HEK293 (cell line): ENCODE data around the gene SMC4.

ENCODE experiments used
- CTCF ChIA-PET: fragments of 350-600 bp; formaldehyde crosslinking; extraction: SDS; loops from one replicate; lab custom pipeline; 2021; ENCODE audit warnings: antibody characterized with exemption; lab: Yijun Ruan, JAX
- POLR2A ChIA-PET: fragments of 300-600 bp; formaldehyde crosslinking; extraction: SDS; loops from one replicate; lab custom pipeline; 2020; ENCODE audit warnings: antibody characterized with exemption, inconsistent platforms; lab: Yijun Ruan, JAX
- H3K27ac ChIP-seq: fragments of 200-500 bp; sonication (Bioruptor generic); 2 replicates; pipeline ENCODE4 v1.5.1; 2014; ENCODE audit warnings: low read depth, low read length, control low read depth, inconsistent platforms; ENCODE audit errors: extremely low read depth
- H3K36me3 ChIP-seq, 2 experiments: fragments of 200-500 bp in 1 of 2; sonication (Bioruptor generic) in 1 of 2; 1 replicate in 1 of 2; 2 replicates in 1 of 2; pipeline ENCODE4 v1.5.1; 2014 to 2017; ENCODE audit warnings: inconsistent platforms in 2 of 2, low read length in 2 of 2; ENCODE audit not compliant: control insufficient read depth in 2 of 2, insufficient read depth in 1 of 2
- H3K4me1 ChIP-seq: fragments of 200-500 bp; sonication (Bioruptor generic); 2 replicates; pipeline ENCODE4 v1.5.1; 2014; ENCODE audit warnings: mild to moderate bottlenecking, low read length, inconsistent platforms; ENCODE audit not compliant: control insufficient read depth, insufficient read depth
- H3K4me3 ChIP-seq: 2 replicates; pipeline ENCODE4 v1.5.1; 2011; ENCODE audit warnings: low read depth, mild to moderate bottlenecking, control low read depth, low read length, moderate library complexity
- H3K9me3 ChIP-seq: fragments of 200-500 bp; sonication (Bioruptor generic); 2 replicates; pipeline ENCODE4 v1.5.1; 2014; ENCODE audit warnings: low read depth, low read length, inconsistent platforms; ENCODE audit not compliant: control insufficient read depth, insufficient read depth
- BCL11B ChIP-seq: fragments of 450-650 bp; formaldehyde crosslinking; IDR thresholded peaks from 2 replicates; pipeline ENCODE4 v1.5.1; 2016; ENCODE audit warnings: low read depth, missing biosample characterization, missing genetic modification characterization
- PRDM1 ChIP-seq: fragments of 450-650 bp; formaldehyde crosslinking; IDR thresholded peaks from 2 replicates; pipeline ENCODE4; 2016; ENCODE audit warnings: missing biosample characterization, missing genetic modification characterization
- SP3 ChIP-seq: fragments of 450-650 bp; formaldehyde crosslinking; IDR thresholded peaks from 2 replicates; pipeline ENCODE4 v1.5.1; 2016; ENCODE audit warnings: missing biosample characterization, missing genetic modification characterization
- ZNF302 ChIP-seq: fragments of 450-650 bp; formaldehyde crosslinking; IDR thresholded peaks from 2 replicates; pipeline ENCODE4 v1.5.1; 2016; ENCODE audit warnings: missing biosample characterization, missing genetic modification characterization, low read depth
- ZNF366 ChIP-seq: fragments of 450-650 bp; formaldehyde crosslinking; conservative IDR thresholded peaks from 2 replicates; pipeline ENCODE4 v1.5.1; 2016; ENCODE audit warnings: missing biosample characterization, missing genetic modification characterization
- ZNF423 ChIP-seq: fragments of 450-650 bp; formaldehyde crosslinking; IDR thresholded peaks from 2 replicates; pipeline ENCODE4 v1.5.1; 2016; ENCODE audit warnings: missing biosample characterization, missing genetic modification characterization
- ZNF600 ChIP-seq: fragments of 450-650 bp; formaldehyde crosslinking; IDR thresholded peaks from 2 replicates; pipeline ENCODE4 v1.5.1; 2016; ENCODE audit warnings: missing biosample characterization, missing genetic modification characterization
- ZNF629 ChIP-seq: fragments of 450-650 bp; formaldehyde crosslinking; IDR thresholded peaks from 2 replicates; pipeline ENCODE4 v1.5.1; 2017; ENCODE audit warnings: missing biosample characterization, missing genetic modification characterization
- TF ChIP-seq, protein P1 (sequence below): fragments of 450-650 bp; formaldehyde crosslinking; IDR thresholded peaks from 2 replicates; pipeline ENCODE4 v1.5.1; 2017; ENCODE audit warnings: missing biosample characterization, missing genetic modification characterization
- TF ChIP-seq, protein P2 (sequence below): fragments of 450-650 bp; formaldehyde crosslinking; IDR thresholded peaks from 2 replicates; pipeline ENCODE4 v1.5.1; 2016; ENCODE audit warnings: missing biosample characterization, missing genetic modification characterization
- TF ChIP-seq, protein P3 (sequence below): fragments of 450-650 bp; formaldehyde crosslinking; IDR thresholded peaks from 2 replicates; pipeline ENCODE4 v1.5.1; 2016; ENCODE audit warnings: missing biosample characterization, missing genetic modification characterization
- TF ChIP-seq, protein P4 (sequence below): fragments of 450-650 bp; formaldehyde crosslinking; IDR thresholded peaks from 2 replicates; pipeline ENCODE4 v1.5.1; 2017; ENCODE audit warnings: missing biosample characterization, missing genetic modification characterization

The SMC4 gene

DNA sequence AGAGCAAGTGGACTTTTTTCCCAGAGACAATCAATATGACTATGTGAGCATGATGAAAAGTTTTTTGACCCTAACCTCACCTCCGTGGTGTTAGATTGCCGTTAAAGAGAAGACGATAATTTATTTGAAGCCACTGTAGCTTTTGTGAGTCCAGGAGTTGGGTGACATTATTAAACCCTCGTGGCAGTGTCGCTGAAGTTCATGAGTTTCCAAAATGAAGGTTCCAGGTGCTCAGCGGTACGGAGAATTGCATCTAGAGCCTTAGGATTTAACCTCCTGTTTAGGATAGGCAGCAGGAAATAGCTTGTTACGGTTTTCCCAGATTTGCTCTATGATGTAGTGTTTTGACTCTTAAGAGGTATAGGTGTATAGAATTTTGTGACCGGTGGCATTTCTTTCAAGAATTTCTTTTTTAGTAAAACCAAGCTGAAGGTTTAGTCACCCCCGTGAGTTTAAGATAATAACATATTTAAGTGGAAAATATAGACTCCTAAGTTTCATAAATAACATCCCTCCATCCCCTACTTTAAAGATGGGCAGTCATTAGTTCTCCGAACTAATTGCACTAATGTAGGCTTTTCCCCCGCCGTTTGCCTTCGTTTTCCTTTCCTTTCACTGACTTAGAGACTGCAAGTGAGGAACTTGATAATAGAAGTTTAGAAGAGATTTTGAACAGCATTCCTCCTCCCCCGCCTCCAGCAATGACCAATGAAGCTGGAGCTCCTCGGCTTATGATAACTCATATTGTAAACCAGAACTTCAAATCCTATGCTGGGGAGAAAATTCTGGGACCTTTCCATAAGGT lies 2.0 kb downstream of the SMC4 start:
- Histone ChIP-seq H3K4me3 (peak overlapping the region; percentile 72), H3K4me1 (no peaks in the 10 kb centered on the region), H3K27ac (peak overlapping the region; percentile 91), H3K36me3 (peaks cover 6 to 50% of the 10 kb centered on the region in 2 experiments; a peak in 2 of 3 replicates), H3K9me3 (no peaks in the 10 kb centered on the region)
- ChIA-PET CTCF (interaction anchor here (0.6 to 2.5 kb wide), 2 partner anchors 12 to 25 kb away, joined by 4 to 12 read pairs; no protein-coding TSS in a partner anchor), POLR2A (interaction anchor here (0.6 to 1.4 kb wide), 3 partner anchors 10 to 48 kb away, joined by 3 to 7 read pairs (median 4); partner anchors contain the start of gene TRIM59)
- TF ChIP-seq ZNF600 (tag by site-specific recombination) = 0 out of 2 replicates have a peak, but pooled peaks have one; percentile 12
- TF ChIP-seq ZNF629 = no peak
- 0 out of 2 replicates have a peak, but pooled peaks have one; percentile 8 for TF ChIP-seq BCL11B (tag by site-specific recombination)
- no peak for TF ChIP-seq ZNF423
- TF ChIP-seq PRDM1 (tag by site-specific recombination) = peak; percentile 95
- peak; percentile 54; the same call in 1 of the 2 replicates for TF ChIP-seq ZNF366 (tag by site-specific recombination)

DNA sequence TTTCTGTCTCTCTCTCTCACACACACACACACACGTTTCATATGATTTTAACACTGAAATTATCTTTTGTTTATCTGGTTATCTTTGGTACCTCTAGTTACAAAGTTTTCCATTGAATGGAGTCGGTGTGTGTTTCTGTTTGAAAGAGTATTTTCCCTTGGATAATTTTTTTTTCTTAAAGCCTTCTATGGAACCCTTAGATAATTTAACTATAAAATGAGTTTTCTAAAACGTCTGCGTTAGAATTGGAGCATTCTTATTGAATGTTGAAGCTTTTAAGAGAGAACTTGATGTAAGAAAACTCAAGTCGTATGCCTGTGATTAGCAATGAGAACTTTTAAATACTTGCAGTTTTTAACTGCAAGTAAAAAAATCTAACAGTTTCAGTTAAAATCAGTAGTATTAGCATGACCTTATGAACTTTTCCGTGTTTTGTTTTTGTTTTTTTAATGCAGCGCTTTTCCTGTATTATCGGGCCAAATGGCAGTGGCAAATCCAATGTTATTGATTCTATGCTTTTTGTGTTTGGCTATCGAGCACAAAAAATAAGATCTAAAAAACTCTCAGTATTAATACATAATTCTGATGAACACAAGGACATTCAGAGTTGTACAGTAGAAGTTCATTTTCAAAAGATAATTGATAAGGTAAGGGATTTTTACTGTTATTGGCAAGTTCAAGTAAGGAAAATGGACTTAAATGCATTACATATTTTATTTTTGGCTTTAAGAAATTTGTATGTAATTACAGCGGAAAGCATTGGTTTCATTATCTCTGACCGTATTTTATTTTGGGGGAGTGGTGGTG lies 3.0 kb downstream of the SMC4 start:
- TF ChIP-seq, protein P1, sequence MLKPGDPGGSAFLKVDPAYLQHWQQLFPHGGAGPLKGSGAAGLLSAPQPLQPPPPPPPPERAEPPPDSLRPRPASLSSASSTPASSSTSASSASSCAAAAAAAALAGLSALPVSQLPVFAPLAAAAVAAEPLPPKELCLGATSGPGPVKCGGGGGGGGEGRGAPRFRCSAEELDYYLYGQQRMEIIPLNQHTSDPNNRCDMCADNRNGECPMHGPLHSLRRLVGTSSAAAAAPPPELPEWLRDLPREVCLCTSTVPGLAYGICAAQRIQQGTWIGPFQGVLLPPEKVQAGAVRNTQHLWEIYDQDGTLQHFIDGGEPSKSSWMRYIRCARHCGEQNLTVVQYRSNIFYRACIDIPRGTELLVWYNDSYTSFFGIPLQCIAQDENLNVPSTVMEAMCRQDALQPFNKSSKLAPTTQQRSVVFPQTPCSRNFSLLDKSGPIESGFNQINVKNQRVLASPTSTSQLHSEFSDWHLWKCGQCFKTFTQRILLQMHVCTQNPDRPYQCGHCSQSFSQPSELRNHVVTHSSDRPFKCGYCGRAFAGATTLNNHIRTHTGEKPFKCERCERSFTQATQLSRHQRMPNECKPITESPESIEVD (tag by site-specific recombination) = peak; percentile 65
- TF ChIP-seq PRDM1 (tag by site-specific recombination) (peak; percentile 35; the same call in 1 of the 2 replicates), SP3 (tag by site-specific recombination) (no peak)
- H3K9me3 ChIP-seq = no peaks in the 10 kb centered on the region
- H3K4me1 ChIP-seq = no peaks in the 10 kb centered on the region
- POLR2A ChIA-PET = interaction anchor here (0.7 to 1.4 kb wide), 3 partner anchors 47 to 565 kb away, joined by 3 to 7 read pairs (median 3); partner anchors contain the start of gene TRIM59
- H3K4me3 ChIP-seq = peak overlapping the region; percentile 72
- H3K36me3 ChIP-seq = peaks cover 6 to 59% of the 10 kb centered on the region in 2 experiments; a peak in 2 of 3 replicates
- H3K27ac ChIP-seq = no peak overlapping the region
- CTCF ChIA-PET = interaction anchor here (0.6 to 2.5 kb wide), 2 partner anchors 12 to 32 kb away, joined by 5 to 12 read pairs; no protein-coding TSS in a partner anchor

DNA sequence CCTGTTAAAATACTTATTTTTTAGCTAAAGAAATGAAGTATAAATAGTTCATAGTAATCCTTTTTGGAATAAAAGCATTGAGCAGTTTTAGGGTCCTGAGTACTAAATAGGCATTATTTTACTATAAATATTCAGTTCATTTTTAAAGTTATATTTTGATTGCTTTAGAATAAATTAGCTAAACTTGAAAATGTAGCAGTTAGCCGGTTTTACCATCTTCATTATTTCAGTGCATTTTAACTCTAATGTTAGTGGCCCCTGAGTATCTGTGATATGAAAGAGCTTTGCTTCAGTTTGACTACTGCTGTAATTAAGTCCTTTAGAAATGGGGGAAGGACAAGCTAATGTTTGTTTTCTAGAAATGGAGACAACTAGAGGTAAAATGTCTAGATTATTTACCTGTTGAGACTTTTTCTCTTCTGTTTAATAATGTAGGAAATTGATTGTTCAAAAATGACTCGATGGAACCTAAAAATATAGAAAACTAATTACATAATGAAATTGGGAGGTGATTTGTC lies 3.6 kb downstream of the SMC4 start:
- Histone ChIP-seq H3K4me1 (no peaks in the 10 kb centered on the region), H3K9me3 (no peaks in the 10 kb centered on the region), H3K4me3 (peak overlapping the region; percentile 72), H3K27ac (no peak overlapping the region), H3K36me3 (peaks cover 9 to 65% of the 10 kb centered on the region in 2 experiments; a peak in 2 of 3 replicates)
- TF ChIP-seq, protein P2, sequence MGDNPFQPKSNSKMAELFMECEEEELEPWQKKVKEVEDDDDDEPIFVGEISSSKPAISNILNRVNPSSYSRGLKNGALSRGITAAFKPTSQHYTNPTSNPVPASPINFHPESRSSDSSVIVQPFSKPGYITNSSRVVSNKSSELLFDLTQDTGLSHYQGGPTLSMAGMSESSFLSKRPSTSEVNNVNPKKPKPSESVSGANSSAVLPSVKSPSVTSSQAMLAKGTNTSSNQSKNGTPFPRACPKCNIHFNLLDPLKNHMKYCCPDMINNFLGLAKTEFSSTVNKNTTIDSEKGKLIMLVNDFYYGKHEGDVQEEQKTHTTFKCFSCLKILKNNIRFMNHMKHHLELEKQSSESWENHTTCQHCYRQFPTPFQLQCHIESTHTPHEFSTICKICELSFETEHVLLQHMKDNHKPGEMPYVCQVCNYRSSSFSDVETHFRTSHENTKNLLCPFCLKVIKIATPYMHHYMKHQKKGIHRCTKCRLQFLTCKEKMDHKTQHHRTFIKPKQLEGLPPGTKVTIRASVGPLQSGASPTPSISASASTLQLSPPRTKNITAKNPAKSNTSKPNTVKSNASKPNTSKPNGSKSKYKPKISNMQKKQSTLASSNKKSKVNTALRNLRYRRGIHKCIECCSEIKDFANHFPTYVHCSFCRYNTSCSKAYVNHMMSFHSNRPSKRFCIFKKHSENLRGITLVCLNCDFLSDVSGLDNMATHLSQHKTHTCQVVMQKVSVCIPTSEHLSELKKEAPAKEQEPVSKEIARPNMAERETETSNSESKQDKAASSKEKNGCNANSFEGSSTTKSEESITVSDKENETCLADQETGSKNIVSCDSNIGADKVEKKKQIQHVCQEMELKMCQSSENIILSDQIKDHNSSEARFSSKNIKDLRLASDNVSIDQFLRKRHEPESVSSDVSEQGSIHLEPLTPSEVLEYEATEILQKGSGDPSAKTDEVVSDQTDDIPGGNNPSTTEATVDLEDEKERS (tag by site-specific recombination) = no peak
- TF ChIP-seq, protein P3, sequence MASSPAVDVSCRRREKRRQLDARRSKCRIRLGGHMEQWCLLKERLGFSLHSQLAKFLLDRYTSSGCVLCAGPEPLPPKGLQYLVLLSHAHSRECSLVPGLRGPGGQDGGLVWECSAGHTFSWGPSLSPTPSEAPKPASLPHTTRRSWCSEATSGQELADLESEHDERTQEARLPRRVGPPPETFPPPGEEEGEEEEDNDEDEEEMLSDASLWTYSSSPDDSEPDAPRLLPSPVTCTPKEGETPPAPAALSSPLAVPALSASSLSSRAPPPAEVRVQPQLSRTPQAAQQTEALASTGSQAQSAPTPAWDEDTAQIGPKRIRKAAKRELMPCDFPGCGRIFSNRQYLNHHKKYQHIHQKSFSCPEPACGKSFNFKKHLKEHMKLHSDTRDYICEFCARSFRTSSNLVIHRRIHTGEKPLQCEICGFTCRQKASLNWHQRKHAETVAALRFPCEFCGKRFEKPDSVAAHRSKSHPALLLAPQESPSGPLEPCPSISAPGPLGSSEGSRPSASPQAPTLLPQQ (tag by site-specific recombination) = no peak
- TF ChIP-seq, protein P4, sequence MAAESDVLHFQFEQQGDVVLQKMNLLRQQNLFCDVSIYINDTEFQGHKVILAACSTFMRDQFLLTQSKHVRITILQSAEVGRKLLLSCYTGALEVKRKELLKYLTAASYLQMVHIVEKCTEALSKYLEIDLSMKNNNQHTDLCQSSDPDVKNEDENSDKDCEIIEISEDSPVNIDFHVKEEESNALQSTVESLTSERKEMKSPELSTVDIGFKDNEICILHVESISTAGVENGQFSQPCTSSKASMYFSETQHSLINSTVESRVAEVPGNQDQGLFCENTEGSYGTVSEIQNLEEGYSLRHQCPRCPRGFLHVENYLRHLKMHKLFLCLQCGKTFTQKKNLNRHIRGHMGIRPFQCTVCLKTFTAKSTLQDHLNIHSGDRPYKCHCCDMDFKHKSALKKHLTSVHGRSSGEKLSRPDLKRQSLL (tag by site-specific recombination) = no peak
- no peak for TF ChIP-seq ZNF302 (tag by site-specific recombination)
- ChIA-PET POLR2A (interaction anchor here (0.7 to 0.9 kb wide), 2 partner anchors 46 to 566 kb away, joined by 3 read pairs; partner anchors contain the start of gene TRIM59), CTCF (interaction anchor here (0.5 to 2.5 kb wide), 4 partner anchors 11 to 581 kb away, joined by 3 to 12 read pairs (median 4); no protein-coding TSS in a partner anchor)
